KMS-11 (cell line): ENCODE measurements around the gene ATP8A2.

Source experiments
- H2AFZ ChIP-seq: fragments of 200-600 bp; sonication (generic); 2 replicates; pipeline ENCODE4 v1.6.1; 2016; ENCODE audit warnings: antibody characterized with exemption, mixed run types, low read depth
- H3K27ac ChIP-seq: fragments of 200-600 bp; sonication (generic); 2 replicates; pipeline ENCODE4 v1.6.1; 2016; ENCODE audit warnings: mild to moderate bottlenecking, mixed run types
- H3K27me3 ChIP-seq: fragments of 200-600 bp; sonication (generic); 2 replicates; pipeline ENCODE4 v1.6.1; 2017; ENCODE audit warnings: mild to moderate bottlenecking, low read depth, mixed run types, moderate library complexity; ENCODE audit not compliant: insufficient read depth
- H3K36me3 ChIP-seq: fragments of 200-600 bp; sonication (generic); 2 replicates; pipeline ENCODE4 v1.6.1; 2017; ENCODE audit warnings: mild to moderate bottlenecking, mixed run types; ENCODE audit not compliant: insufficient read depth
- H3K4me1 ChIP-seq: fragments of 200-600 bp; sonication (generic); 2 replicates; pipeline ENCODE4 v1.6.1; 2016; ENCODE audit warnings: mild to moderate bottlenecking, low read depth, mixed run types; ENCODE audit not compliant: poor library complexity, severe bottlenecking
- H3K4me2 ChIP-seq: fragments of 200-600 bp; sonication (generic); 2 replicates; pipeline ENCODE4 v1.7.0; 2016; ENCODE audit warnings: mild to moderate bottlenecking, mixed run types
- H3K4me3 ChIP-seq: fragments of 200-600 bp; sonication (generic); IDR thresholded peaks from 2 replicates; pipeline ENCODE4 v1.6.1; 2017; ENCODE audit warnings: low read depth, low read length, mixed read lengths; ENCODE audit not compliant: insufficient read depth
- H3K79me2 ChIP-seq: fragments of 200-600 bp; sonication (generic); 2 replicates; pipeline ENCODE4 v1.6.1; 2016; ENCODE audit warnings: low read depth, mixed run types; ENCODE audit not compliant: insufficient read depth
- H3K9ac ChIP-seq: fragments of 200-600 bp; sonication (generic); 2 replicates; pipeline ENCODE4 v1.6.1; 2016; ENCODE audit warnings: mild to moderate bottlenecking, mixed run types
- H4K20me1 ChIP-seq: fragments of 200-600 bp; sonication (generic); 2 replicates; pipeline ENCODE4 v1.6.1; 2016; ENCODE audit warnings: mild to moderate bottlenecking, mixed run types; ENCODE audit not compliant: insufficient read depth
- TF ChIP-seq, protein P1 (sequence below): fragments of 200-600 bp; sonication (generic); conservative IDR thresholded peaks from 2 replicates; pipeline ENCODE4 v1.6.1; 2017; ENCODE audit warnings: low read depth, mild to moderate bottlenecking, antibody characterized with exemption, low read length, moderate library complexity, mixed read lengths

Gene ATP8A2

DNA sequence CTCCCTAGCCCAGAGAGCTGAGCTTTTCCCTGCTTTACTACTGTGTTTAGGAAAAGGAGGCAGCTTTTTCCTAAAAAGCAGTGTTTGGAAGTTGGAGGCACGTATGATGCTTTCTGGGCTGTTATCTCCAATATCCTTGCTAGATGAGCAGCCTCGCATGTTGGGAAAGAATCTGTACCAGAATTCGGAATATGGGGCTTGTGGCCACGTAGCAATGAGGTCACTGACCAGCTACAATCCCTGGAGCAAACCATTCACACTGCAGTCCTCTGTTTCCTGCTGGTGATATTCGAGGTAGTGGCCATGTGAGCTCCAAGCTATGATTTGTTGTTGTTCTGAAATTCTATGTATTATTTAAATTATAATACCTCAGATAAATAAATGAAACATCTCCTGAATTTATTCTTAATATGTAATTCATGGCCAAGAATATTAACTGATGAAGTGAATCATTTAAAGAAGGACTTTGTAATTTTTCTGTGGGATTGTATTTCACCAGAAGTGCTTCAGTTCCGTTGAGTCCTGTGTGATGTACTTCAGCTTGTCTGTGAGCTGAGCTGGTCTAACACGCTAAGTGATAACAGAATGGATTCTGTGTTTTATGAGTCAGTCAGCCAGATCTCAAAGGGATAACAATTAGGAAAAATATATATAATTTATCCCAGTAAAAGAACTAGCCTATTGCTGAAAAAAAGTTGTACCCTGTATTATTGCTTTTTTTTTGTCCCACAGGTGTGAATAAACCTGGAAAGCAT, 360.5 kb downstream of the ATP8A2 start:
- Histone ChIP-seq H3K27me3 (no peaks in the 10 kb centered on the region), H3K4me3 (no peak overlapping the region), H3K4me1 (peaks cover 43% of the 10 kb centered on the region), H3K36me3 (no peaks in the 10 kb centered on the region), H3K79me2 (no peaks in the 10 kb centered on the region), H2AFZ (no peak overlapping the region), H3K9ac (no peak overlapping the region), H4K20me1 (no peaks in the 10 kb centered on the region), H3K4me2 (no peak overlapping the region), H3K27ac (no peak overlapping the region)
- TF ChIP-seq, protein P1, sequence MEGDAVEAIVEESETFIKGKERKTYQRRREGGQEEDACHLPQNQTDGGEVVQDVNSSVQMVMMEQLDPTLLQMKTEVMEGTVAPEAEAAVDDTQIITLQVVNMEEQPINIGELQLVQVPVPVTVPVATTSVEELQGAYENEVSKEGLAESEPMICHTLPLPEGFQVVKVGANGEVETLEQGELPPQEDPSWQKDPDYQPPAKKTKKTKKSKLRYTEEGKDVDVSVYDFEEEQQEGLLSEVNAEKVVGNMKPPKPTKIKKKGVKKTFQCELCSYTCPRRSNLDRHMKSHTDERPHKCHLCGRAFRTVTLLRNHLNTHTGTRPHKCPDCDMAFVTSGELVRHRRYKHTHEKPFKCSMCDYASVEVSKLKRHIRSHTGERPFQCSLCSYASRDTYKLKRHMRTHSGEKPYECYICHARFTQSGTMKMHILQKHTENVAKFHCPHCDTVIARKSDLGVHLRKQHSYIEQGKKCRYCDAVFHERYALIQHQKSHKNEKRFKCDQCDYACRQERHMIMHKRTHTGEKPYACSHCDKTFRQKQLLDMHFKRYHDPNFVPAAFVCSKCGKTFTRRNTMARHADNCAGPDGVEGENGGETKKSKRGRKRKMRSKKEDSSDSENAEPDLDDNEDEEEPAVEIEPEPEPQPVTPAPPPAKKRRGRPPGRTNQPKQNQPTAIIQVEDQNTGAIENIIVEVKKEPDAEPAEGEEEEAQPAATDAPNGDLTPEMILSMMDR, result no peak

DNA sequence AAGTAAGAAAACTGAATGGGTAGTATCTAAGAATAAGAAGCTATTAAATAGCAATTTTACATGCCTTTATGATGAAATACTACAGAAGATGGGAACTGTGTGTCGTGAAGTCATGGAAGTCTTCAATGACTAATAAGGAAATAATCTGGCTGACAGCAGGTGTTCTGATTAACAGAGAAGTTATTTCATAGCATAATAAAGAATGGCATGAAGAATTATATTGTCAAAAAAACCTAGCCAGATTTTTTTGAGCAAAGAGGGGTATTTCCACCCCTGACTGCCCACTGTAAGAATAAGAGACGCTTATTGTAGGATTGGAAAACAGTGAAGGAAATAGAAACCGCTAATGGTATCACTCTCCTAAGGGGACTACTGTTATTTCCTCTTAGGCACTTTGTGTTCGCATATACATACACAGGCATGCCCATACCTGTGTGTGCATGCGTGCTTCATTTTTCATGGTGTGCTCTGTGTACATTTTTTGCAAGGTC, 361.3 kb downstream of the ATP8A2 start:
- H3K4me2 ChIP-seq, result no peak overlapping the region
- no peaks in the 10 kb centered on the region for H3K79me2 ChIP-seq
- H3K4me3 ChIP-seq, result no peak overlapping the region
- H3K9ac ChIP-seq, result no peak overlapping the region
- H3K4me1 ChIP-seq, result peaks cover 40% of the 10 kb centered on the region
- no peak overlapping the region for H2AFZ ChIP-seq
- H3K27me3 ChIP-seq, result no peaks in the 10 kb centered on the region
- TF ChIP-seq, protein P1, result no peak
- H3K36me3 ChIP-seq, result no peaks in the 10 kb centered on the region
- H4K20me1 ChIP-seq, result no peaks in the 10 kb centered on the region
- no peak overlapping the region for H3K27ac ChIP-seq

DNA sequence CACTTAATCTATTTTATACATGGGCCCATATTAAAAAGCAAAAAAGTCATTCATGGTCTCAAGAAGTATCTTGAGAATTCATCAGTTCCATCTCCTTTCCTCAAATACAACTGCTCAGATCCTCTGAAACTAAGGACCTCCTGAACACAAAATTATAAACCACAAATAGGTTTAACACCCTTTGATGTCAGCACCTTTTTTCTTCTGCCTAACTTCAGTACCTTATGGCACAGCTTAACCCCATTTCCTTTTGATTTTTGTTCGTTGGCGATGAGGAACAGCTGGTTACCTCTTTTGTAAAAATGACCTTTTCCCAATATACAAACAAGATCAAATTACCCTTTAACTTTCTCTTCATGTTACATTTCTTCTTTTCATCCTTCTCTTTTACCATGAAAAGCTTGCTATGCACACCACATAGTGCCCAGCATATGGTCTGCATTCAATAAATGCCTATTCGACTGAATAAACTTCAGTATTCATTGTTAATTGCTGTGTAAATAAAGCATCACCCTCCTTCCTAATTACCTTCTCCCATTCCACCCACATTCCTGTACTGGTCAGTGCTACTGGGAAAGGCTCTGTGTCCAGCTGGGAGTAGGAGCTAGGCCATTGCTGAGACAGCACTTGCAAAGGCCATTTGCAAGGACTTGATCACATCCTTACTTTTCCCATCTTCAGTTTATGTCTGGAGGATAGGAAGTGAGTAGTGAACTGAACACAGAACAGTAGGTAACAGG, 362.1 kb downstream of the ATP8A2 start:
- no peaks in the 10 kb centered on the region for H3K36me3 ChIP-seq
- no peak overlapping the region for H3K27ac ChIP-seq
- H3K4me1 ChIP-seq, result peaks cover 40% of the 10 kb centered on the region
- no peaks in the 10 kb centered on the region for H4K20me1 ChIP-seq
- no peak overlapping the region for H3K4me3 ChIP-seq
- no peaks in the 10 kb centered on the region for H3K27me3 ChIP-seq
- no peak overlapping the region for H2AFZ ChIP-seq
- no peak overlapping the region for H3K4me2 ChIP-seq
- no peak overlapping the region for H3K9ac ChIP-seq
- TF ChIP-seq, protein P1, result no peak
- no peaks in the 10 kb centered on the region for H3K79me2 ChIP-seq

DNA sequence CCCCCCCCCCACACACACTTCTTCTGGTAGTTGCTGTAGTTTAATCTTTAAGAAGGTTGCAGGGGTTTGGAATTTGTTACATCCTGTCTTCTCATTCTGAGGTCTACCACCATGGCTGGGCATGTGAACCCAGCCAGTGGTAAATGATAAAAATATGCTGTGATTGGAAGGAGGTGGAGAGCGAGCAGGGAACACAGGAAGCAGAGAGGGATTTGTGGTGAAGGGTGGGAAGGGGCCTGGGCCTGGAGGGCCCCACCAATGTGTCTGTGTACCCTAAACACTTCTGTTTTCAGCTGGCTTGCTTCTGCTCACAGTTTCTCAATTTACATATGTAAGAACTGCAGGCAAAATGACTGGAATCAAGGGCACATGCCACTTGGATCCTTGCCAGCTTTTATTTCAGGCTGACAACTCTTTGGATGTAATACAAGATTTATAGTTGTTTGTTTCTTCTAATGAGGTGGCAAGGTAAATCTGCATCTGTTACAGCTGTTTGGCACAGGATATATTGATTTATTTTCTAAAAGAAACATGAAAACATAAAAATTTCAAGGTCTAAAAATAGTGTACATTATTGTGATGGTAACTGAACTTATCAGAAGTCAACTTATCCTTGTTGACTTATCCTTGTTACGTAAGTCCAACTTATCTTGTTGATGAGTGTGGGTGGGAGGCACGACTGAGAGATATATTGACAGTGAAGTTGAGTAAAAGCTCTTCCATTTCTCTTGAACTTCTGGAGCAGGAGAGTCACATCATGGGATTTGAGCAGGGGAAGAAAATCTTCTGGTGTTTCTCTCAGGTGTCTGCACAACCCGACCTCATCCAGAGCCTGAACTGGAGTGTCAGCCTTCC, 366.8 kb downstream of the ATP8A2 start:
- Histone ChIP-seq H2AFZ (peak overlapping the region; percentile 26; the same call in 1 of the 2 replicates), H3K36me3 (no peaks in the 10 kb centered on the region), H3K27ac (no peak overlapping the region), H3K79me2 (no peaks in the 10 kb centered on the region), H3K4me3 (no peak overlapping the region), H3K9ac (no peak overlapping the region), H3K4me1 (peaks cover 25% of the 10 kb centered on the region), H3K27me3 (no peaks in the 10 kb centered on the region), H4K20me1 (no peaks in the 10 kb centered on the region), H3K4me2 (no peak overlapping the region)
- TF ChIP-seq, protein P1, result no peak
